HG03378 (cell line): Measurements from ENCODE around the gene NARF.
"Not testable (repeated sequence)": the region's sequence is repeated elsewhere in the genome, so short reads cannot be mapped to it uniquely, and the experiment has no call there.

ENCODE experiments used
- ATAC-seq: cut with Tn5 transposase; IDR thresholded peaks from one replicate; pipeline ENCODE4 v1.9.1; 2021; ENCODE audit warnings: mild to moderate bottlenecking, moderate library complexity; ENCODE audit not compliant: unreplicated experiment

NARF gene

GRCh38 chr17:82445542-82445941 is 13.0 kb upstream of the NARF start:
- no peak for ATAC-seq

GRCh38 chr17:82446124-82446523 is 12.4 kb upstream of the NARF start:
- no peak for ATAC-seq

GRCh38 chr17:82446649-82447048 is 11.9 kb upstream of the NARF start:
- ATAC-seq: no peak

GRCh38 chr17:82447876-82448275 is 10.7 kb upstream of the NARF start:
- no peak for ATAC-seq

- ATAC-seq: peak; percentile 45
These were observed 9.2 kb upstream of the NARF start for GRCh38 chr17:82449131-82449882.

GRCh38 chr17:82449883-82450356 is 8.6 kb upstream of the NARF start:
- ATAC-seq: peak; percentile 6

GRCh38 chr17:82450357-82451106 is 8.0 kb upstream of the NARF start, which contains the start of gene CYBC1:
Gene CYBC1, minus strand, starts transcription at chr17:82450752. Its CDS starts 1,498 bp downstream, at chr17:82449254.
- peak; percentile 37 for ATAC-seq

- ATAC-seq: no peak
These were observed 6.4 kb upstream of the NARF start for GRCh38 chr17:82452162-82452561.

GRCh38 chr17:82453151-82453550 is 5.4 kb upstream of the NARF start:
- ATAC-seq: not testable (repeated sequence)

GRCh38 chr17:82453706-82454105 is 4.8 kb upstream of the NARF start:
- ATAC-seq: not testable (repeated sequence)

GRCh38 chr17:82457073-82457928 is 1.2 kb upstream of the NARF start:
- no peak for ATAC-seq

- no peak for ATAC-seq
These were observed 687 bp upstream of the NARF start for GRCh38 chr17:82457929-82458178.

GRCh38 chr17:82458885-82459424 is 414 bp downstream of the NARF start:
- no peak for ATAC-seq

GRCh38 chr17:82459936-82460335 is 1.4 kb downstream of the NARF start:
- not testable (repeated sequence) for ATAC-seq

GRCh38 chr17:82461827-82462524 is 3.4 kb downstream of the NARF start:
- ATAC-seq: no peak

- ATAC-seq: no peak
These were observed 4.8 kb downstream of the NARF start for GRCh38 chr17:82463391-82463790.

GRCh38 chr17:82463925-82464566 is 5.5 kb downstream of the NARF start:
- no peak for ATAC-seq

- no peak for ATAC-seq
These were observed 6.0 kb downstream of the NARF start for GRCh38 chr17:82464567-82464929.

GRCh38 chr17:82465023-82465603 is 6.6 kb downstream of the NARF start:
- ATAC-seq: no peak

- ATAC-seq: no peak
These were observed 10.2 kb downstream of the NARF start for GRCh38 chr17:82468692-82469091.
